PC-9 (cell line): Measurements from ENCODE around the gene CNGB1. TPM values are rescaled to one million over a fixed set of nuclear protein-coding genes. Genes with fewer than 3 reads are reported as not detected.
A peak's percentile ranks its signal among the peaks of the same experiment; 100 is the strongest.

ENCODE experiments used
- BruUV-seq: library from RNA; stranded (reverse); fragments of 400-500 nt; replicated peaks from 2 replicates; lab custom pipeline; 2021; lab: Mats Ljungman, UMichigan
- CTCF ChIA-PET: fragments of 300-600 bp; sonication (Branson Sonifier 250); formaldehyde crosslinking; loops from one replicate; lab custom pipeline; 2022; ENCODE audit warnings: antibody characterized with exemption; lab: Charles Lee
- POLR2A ChIA-PET: fragments of 300-600 bp; sonication (Branson Sonifier 250); formaldehyde crosslinking; loops from one replicate; lab custom pipeline; 2022; ENCODE audit warnings: antibody characterized with exemption; ENCODE audit not compliant: unreplicated experiment; lab: Charles Lee
- DNase-seq, 2 experiments: peaks; one replicate each; pipeline versions ENCODE4 v3.0.0 to v3.0.0-alpha.2; 2015 to 2022; ENCODE audit warnings: mixed read lengths in 1 of 2
- H2AFZ ChIP-seq: fragments of 200-600 bp; sonication (generic); 2 replicates; pipeline ENCODE4 v1.8.1; 2017; ENCODE audit warnings: antibody characterized with exemption
- H3F3A ChIP-seq: fragments of 200-600 bp; sonication (generic); 2 replicates; pipeline ENCODE4 v1.8.1; 2017; ENCODE audit warnings: antibody characterized with exemption, mild to moderate bottlenecking, low read depth; ENCODE audit not compliant: insufficient read depth
- H3K27ac ChIP-seq: fragments of 200-600 bp; sonication (generic); 2 replicates; pipeline ENCODE4 v1.6.1; 2016; ENCODE audit warnings: mixed run types
- H3K27me3 ChIP-seq: fragments of 200-600 bp; sonication (generic); 2 replicates; pipeline ENCODE4 v1.6.1; 2016; ENCODE audit warnings: low read depth, mixed run types; ENCODE audit not compliant: insufficient read depth
- H3K36me3 ChIP-seq: fragments of 200-600 bp; sonication (generic); 2 replicates; pipeline ENCODE4 v1.6.1; 2016; ENCODE audit warnings: low read depth, mixed run types
- H3K4me1 ChIP-seq: fragments of 200-600 bp; sonication (generic); replicated peaks from 2 replicates; pipeline ENCODE4 v1.6.1; 2016; ENCODE audit warnings: mixed run types; ENCODE audit not compliant: insufficient read depth
- H3K4me2 ChIP-seq: fragments of 200-600 bp; sonication (generic); 2 replicates; pipeline ENCODE4 v1.6.1; 2017; ENCODE audit warnings: mixed run types
- H3K4me3 ChIP-seq: fragments of 200-600 bp; sonication (generic); 2 replicates; pipeline ENCODE4 v1.6.1; 2016; ENCODE audit warnings: mixed run types
- H3K79me2 ChIP-seq: fragments of 200-600 bp; sonication (generic); 2 replicates; pipeline ENCODE4 v1.6.1; 2017; ENCODE audit warnings: low read depth, mixed run types
- H3K9me2 ChIP-seq: fragments of 200-600 bp; sonication (generic); 2 replicates; pipeline ENCODE4 v1.8.1; 2017; ENCODE audit warnings: mild to moderate bottlenecking; ENCODE audit not compliant: insufficient read depth
- H3K9me3 ChIP-seq: fragments of 200-600 bp; sonication (generic); 2 replicates; pipeline ENCODE4 v1.8.1; 2016; ENCODE audit warnings: low read depth; ENCODE audit not compliant: insufficient read depth
- H4K20me1 ChIP-seq: fragments of 200-600 bp; sonication (generic); 2 replicates; pipeline ENCODE4 v1.8.1; 2017; ENCODE audit not compliant: insufficient read depth
- EZH2 ChIP-seq: fragments of 200-600 bp; sonication (generic); IDR thresholded peaks from 2 replicates; pipeline ENCODE4 v1.8.0; 2017; ENCODE audit warnings: antibody characterized with exemption, low read depth
- intact Hi-C: fragments of 100-400 bp; cut with micrococcal nuclease; formaldehyde crosslinking; loops from one replicate; pipeline ENCODE4 v1.10.0; 2022; ENCODE audit not compliant: unreplicated experiment
- total RNA-seq: library from RNA; stranded (reverse); gene quantifications from 2 replicates; pipeline ENCODE4 v1.2.3, GENCODE V29; 2021
- TF ChIP-seq, protein P1 (sequence below): fragments of 200-600 bp; sonication (generic); conservative IDR thresholded peaks from 2 replicates; pipeline ENCODE4 v1.6.1; 2017; ENCODE audit warnings: mixed run types, antibody characterized with exemption, mild to moderate bottlenecking, moderate library complexity

The CNGB1 gene
- total RNA-seq, 1 experiment from 2014 or later, result 1.1 TPM

DNA sequence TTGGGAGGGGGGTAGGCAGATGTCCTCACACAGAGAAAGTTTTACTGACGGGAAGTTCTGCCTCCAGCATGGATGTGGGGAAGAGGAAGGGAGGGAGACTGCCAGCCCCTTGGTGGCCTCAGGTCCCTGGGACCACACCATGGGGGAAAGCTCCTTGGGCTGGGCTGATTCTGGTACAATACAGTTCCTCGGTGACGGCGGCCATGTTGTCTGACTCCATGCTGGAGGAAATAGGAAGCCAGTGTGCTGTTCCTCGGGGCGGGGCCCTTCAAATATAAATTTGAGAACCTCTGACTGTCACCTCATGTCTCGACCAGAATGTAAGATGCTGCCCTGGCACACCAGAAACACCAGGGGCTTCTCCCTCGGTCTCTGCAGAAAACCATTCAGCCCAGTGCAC is 66.8 kb downstream of the CNGB1 start:
- BruUV-seq, result no TSS peak
- CTCF ChIA-PET, result no interaction called here
- no peak for TF ChIP-seq EZH2
- TF ChIP-seq, protein P1, sequence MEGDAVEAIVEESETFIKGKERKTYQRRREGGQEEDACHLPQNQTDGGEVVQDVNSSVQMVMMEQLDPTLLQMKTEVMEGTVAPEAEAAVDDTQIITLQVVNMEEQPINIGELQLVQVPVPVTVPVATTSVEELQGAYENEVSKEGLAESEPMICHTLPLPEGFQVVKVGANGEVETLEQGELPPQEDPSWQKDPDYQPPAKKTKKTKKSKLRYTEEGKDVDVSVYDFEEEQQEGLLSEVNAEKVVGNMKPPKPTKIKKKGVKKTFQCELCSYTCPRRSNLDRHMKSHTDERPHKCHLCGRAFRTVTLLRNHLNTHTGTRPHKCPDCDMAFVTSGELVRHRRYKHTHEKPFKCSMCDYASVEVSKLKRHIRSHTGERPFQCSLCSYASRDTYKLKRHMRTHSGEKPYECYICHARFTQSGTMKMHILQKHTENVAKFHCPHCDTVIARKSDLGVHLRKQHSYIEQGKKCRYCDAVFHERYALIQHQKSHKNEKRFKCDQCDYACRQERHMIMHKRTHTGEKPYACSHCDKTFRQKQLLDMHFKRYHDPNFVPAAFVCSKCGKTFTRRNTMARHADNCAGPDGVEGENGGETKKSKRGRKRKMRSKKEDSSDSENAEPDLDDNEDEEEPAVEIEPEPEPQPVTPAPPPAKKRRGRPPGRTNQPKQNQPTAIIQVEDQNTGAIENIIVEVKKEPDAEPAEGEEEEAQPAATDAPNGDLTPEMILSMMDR, result no peak

DNA sequence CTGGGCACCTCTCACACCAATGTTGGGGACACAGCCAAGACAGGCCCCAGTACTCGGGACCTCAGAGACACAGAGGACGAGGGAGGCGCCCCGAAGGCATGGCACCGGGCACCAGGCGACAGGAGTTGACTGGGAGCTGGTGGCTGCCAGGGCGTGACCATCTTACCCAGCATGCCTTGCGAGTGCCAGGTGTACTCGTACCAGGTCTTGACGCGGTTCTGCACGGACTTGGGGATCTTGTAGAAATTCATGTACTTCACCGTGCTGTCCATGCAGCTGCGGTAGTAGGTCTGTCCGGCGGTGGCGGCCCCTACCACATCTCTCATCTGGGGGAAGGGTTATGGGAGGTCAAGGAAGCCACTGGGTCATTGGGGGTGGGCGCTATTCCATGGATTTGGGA is 67.3 kb downstream of the CNGB1 start:
- no peaks in the 10 kb centered on the region for H3K36me3 ChIP-seq
- H3K27me3 ChIP-seq, result no peaks in the 10 kb centered on the region
- H2AFZ ChIP-seq, result no peak overlapping the region
- no TSS peak for BruUV-seq
- no peak for DNase-seq
- H3K9me2 ChIP-seq, result no peaks in the 10 kb centered on the region
- ChIA-PET POLR2A (no interaction called here), CTCF (no interaction called here)
- no peak overlapping the region for H3K27ac ChIP-seq
- H4K20me1 ChIP-seq, result no peaks in the 10 kb centered on the region
- H3F3A ChIP-seq, result peaks cover 3% of the 10 kb centered on the region; the same call in 1 of the 2 replicates
- H3K9me3 ChIP-seq, result no peaks in the 10 kb centered on the region
- TF ChIP-seq, protein P1, result no peak
- no peak for TF ChIP-seq EZH2
- H3K4me2 ChIP-seq, result no peak overlapping the region
- peaks cover 16% of the 10 kb centered on the region for H3K4me1 ChIP-seq
- no peak overlapping the region for H3K4me3 ChIP-seq
- intact Hi-C loops, result no loop called here
- H3K79me2 ChIP-seq, result no peaks in the 10 kb centered on the region

More for the DNA sequence above, 66.8 kb downstream of the CNGB1 start:
- Histone ChIP-seq H3K4me3 (no peak overlapping the region), H3F3A (0 out of 2 replicates have a peak, but pooled peaks cover 3% of the 10 kb centered on the region), H3K9me3 (no peaks in the 10 kb centered on the region), H3K36me3 (no peaks in the 10 kb centered on the region), H2AFZ (no peak overlapping the region), H3K9me2 (no peaks in the 10 kb centered on the region), H4K20me1 (no peaks in the 10 kb centered on the region), H3K4me1 (peaks cover 11% of the 10 kb centered on the region), H3K79me2 (no peaks in the 10 kb centered on the region), H3K4me2 (no peak overlapping the region), H3K27ac (no peak overlapping the region), H3K27me3 (no peaks in the 10 kb centered on the region)
- DNase-seq, result no peak
- intact Hi-C loops, result no loop called here
- POLR2A ChIA-PET, result no interaction called here

DNA sequence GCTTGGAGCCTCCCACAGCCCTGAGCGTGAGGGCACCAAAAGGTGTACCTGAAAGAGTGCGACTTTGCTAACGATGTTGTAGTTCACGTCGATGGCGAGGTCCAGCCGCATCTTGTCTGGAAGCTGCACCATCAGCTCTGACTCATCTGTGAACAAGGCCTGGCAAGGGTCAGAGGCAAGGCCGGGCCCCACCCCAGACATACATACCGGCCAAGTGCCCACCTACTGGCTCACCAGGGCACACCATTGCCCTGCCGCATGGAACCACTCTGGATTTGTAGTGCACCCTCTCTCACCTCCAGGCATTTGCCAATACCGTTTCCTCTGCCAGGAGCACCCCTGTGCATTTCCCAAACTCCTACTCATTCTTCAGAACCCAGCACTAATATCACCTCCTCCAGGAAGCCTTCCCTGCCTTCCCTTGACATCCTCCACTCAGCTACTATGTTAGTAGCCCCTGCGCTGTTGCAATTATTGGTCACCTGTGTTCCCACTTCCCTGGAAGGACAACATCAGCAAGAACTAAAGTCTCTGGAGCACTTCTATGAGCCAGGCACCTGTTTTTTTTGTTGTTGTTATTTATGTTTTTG is 69.4 kb downstream of the CNGB1 start:
- no peak for TF ChIP-seq EZH2
- TF ChIP-seq, protein P1, result no peak
- no peaks in the 10 kb centered on the region for H3K36me3 ChIP-seq
- H4K20me1 ChIP-seq, result no peaks in the 10 kb centered on the region
- no TSS peak for BruUV-seq
- peaks cover 19% of the 10 kb centered on the region for H3K4me1 ChIP-seq
- ChIA-PET POLR2A (interaction anchor here (0.7 kb wide), 1 partner anchor 1252 kb away, joined by 4 read pairs; no protein-coding TSS in a partner anchor), CTCF (interaction anchor here (0.6 kb wide), 1 partner anchor 76 kb away, joined by 9 read pairs; no protein-coding TSS in a partner anchor)
- no peak overlapping the region for H2AFZ ChIP-seq
- no peak overlapping the region for H3K4me2 ChIP-seq
- no peaks in the 10 kb centered on the region for H3K27me3 ChIP-seq
- no peak overlapping the region for H3K4me3 ChIP-seq
- intact Hi-C loops, result no loop called here
- H3K79me2 ChIP-seq, result no peaks in the 10 kb centered on the region
- DNase-seq, result peak in 1 of 2 experiments; percentile 19
- no peaks in the 10 kb centered on the region for H3K9me3 ChIP-seq
- peaks cover 3% of the 10 kb centered on the region; the same call in 1 of the 2 replicates for H3F3A ChIP-seq
- no peaks in the 10 kb centered on the region for H3K9me2 ChIP-seq
- H3K27ac ChIP-seq, result no peak overlapping the region
